ENCODE data around the gene RPL13A. TPM values are rescaled to one million over a fixed set of nuclear protein-coding genes. Genes with fewer than 3 reads are reported as not detected.

Gene RPL13A
- total RNA-seq: 2,122 and 2,841 TPM in 2 replicates

DNA sequence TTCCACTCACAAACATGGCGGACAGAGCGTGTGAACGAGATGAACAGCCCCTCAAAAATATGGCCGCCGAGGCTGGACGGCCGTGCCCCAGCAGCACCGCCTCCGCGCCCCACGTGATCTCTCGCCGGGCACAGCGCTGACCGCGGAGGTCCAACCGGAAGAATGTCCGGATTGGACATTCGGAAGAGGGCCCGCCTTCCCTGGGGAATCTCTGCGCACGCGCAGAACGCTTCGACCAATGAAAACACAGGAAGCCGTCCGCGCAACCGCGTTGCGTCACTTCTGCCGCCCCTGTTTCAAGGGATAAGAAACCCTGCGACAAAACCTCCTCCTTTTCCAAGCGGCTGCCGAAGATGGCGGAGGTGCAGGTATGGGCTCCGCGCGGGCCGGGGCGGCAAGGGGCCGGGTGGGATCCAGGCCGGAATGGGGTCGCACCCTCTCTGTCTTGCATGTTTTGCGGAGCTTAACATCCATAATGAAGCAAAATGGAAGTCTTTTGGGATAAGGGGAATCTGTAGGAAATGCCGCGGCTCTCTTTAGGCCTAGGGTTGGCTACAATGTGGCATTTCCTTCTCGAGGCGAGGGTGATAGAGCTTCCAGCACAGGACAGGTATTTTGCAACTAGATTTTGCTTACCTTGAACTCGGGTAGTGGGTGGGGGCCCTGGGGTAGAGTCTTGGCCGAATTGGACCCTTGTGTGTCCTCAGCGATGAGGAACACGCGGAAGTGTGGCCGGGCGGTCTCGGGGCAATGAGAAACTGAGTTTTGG, at the start of gene RPL13A:
Gene RPL13A (plus strand): TSS at position 332 of the 769 bp plus-strand sequence. CDS start 22 bp downstream, at position 354.

DNA sequence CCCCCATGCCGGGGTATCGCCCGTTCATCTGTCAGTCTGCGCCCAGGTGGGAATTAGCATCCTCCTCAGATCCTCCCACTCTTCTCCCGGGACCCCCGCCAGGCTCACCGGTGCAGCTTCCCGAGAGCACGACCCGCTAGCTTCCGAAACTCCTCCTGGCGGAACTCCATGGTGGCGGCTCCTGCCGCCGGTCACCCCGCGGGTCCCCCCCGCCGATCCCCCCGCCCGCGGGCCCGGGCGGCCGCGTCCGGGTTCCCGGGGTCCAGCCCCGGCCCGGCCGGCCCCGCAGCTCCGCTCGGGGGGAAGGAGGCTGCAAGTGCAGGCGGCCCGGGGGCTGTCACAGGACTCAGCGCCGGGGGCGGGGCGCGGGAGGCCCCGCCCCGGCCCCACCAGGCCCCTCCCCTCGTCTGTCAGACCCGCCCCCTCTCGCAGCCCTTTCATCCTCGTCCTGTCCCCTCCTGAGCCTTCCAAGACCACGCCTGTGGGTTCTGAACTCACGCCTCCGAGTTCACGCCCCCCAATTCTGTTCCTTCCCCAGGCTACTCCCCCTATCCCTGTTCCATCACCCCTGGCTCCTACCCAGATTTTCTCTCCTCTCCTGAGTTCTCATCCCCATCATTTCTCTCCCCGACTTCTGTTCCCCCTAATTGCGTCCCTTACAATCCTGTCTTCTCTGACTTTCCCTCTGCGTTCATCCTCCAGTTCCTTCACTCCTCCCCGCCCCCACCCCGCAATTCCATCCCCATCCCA, 46.0 kb upstream of the RPL13A start, which contains the start of gene SLC17A7:
Gene SLC17A7 (minus strand): TSS at position 318 of the 750 bp plus-strand sequence. CDS start 148 bp downstream, at position 170.

DNA sequence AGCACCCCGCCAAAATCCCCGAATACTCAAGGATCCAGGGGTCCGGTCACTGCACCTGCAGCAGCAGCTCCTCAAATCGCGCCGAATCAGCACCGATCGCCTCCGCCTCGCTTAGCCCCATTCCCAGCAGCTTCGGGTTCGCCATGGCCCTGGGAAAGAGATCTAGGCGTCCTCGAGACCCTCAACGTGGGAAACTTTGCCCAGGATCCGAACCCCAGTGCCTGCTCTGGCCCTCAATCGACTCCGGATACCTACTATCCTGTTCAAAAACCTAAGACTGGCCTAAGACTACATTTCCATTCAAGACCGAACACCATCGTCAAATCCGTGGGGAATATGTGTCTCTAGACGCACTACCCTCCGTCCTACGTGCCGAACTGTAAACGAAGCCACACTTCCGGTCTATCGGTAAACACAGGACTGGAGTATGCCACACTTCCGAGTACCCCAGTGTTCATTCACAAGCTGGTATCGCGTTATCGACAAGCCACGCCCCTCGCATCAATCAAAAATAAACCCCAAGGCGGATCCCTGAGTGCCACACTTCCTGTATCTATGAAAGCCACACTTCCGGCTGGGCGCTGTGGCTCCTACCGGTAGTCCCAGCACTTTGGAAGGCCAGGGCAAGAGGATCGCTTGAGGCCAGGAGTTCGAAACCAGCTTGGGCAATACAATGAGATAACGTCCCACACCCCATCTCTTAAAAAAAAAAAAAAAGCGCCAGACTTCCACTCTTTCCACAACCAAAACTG, 35.8 kb upstream of the RPL13A start, which contains the start of gene PIH1D1:
Gene PIH1D1 (minus strand): TSS at position 385 of the 752 bp plus-strand sequence. CDS start 240 bp downstream, at position 145.

DNA sequence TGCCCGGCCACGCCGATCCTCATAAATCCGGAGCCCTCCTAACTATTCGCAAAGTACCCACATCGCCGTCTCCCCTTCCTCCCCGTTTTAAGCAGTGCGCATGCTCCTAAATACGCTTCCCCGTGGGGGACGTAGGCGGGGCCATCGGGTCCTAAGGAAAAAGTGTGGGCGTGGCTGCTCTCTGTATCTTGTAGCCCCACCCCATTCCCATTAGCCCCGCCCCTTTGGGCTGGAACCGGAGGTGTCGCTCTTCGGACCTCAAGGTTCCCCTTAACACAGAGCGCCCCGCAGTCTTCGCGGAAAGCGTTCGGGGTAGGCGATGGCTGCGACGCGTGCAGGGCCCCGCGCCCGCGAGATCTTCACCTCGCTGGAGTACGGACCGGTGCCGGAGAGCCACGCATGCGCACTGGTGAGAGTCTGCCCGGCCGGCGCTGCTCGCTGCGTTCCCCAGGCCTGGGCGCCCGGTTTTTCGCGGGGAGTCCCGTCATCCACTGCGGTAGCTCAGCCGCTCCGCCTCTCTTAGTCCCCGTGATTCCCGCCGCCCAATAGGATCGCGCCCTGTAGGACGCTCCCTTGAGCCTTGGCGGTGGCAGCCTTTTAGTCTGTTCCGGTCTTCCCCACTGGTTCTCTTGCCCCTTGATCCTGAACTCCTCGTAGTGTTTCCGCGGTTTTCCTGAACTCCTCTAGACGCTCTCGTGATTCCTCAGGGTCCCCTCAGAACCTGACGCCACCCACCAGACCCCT, 34.2 kb upstream of the RPL13A start, which contains the start of gene ALDH16A1:
Gene ALDH16A1 (plus strand): TSS at position 213 of the 744 bp plus-strand sequence. CDS start 107 bp downstream, at position 320.

DNA sequence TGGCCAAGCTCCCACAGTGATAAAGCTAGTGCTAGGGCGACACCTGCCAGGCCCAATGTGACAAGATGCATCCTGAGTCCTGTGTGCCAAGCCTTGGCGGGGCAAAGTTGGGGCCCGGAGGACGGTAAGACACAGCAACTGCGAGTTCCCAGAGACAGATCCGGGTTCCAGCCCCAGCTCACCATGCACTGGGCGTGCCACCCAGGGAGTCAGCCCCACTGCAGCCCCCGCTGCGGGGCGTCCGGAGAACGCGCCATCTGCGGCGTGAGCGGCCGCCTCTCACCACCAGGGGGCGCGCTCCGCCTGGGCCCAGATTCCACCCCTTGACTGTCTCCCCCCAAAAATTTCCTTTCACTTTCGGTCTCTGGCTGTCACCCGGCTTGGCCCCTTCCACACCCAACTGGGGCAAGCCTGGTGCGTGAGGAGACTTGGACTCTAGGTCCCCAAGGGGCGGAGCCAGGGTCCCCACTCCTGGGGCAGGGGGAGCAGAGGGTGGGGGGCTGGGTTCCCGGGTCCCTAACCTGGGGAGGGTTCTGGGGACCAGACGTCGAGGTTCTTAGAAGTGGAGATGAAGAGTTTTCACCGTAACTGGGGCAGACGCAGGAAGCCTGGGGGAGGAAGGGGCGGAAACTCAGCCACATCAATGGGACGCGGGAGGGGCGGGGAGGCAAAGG, 13.4 kb upstream of the RPL13A start, which contains the start of gene FLT3LG:
Gene FLT3LG (plus strand): TSS at position 348 of the 674 bp plus-strand sequence. CDS start 425 bp downstream, outside the sequence.

Other genes starting within 250 kb of the RPL13A start
- gene SLC6A16, start 162.4 kb upstream of the RPL13A start, total RNA-seq: under 0.01 and 0.63 TPM in 2 replicates
- not detected in 2 replicates for gene CD37, start 152.2 kb upstream of the RPL13A start, total RNA-seq
- gene TEAD2, start 125.2 kb upstream of the RPL13A start, total RNA-seq: 35.9 and 51.0 TPM in 2 replicates
- gene DKKL1, start 123.7 kb upstream of the RPL13A start, total RNA-seq: 0.31 TPM in 1 of 2 replicates, not detected in the other
- not detected in 2 replicates for gene KASH5, start 99.4 kb upstream of the RPL13A start, total RNA-seq
- not detected in 2 replicates for gene PTH2, start 64.2 kb upstream of the RPL13A start, total RNA-seq
- not detected in 2 replicates for gene GFY, start 62.2 kb upstream of the RPL13A start, total RNA-seq
- gene SLC17A7, start 46.1 kb upstream of the RPL13A start, total RNA-seq: 0.16 and 0.19 TPM in 2 replicates
- gene PIH1D1, start 35.8 kb upstream of the RPL13A start, total RNA-seq: 110 and 142 TPM in 2 replicates
- gene ALDH16A1, start 34.4 kb upstream of the RPL13A start, total RNA-seq: 30.3 and 50.7 TPM in 2 replicates
- 1.3 and 2.0 TPM in 2 replicates for gene FLT3LG, start 13.4 kb upstream of the RPL13A start, total RNA-seq
- 2,665 and 3,458 TPM in 2 replicates for gene RPS11, start 8.8 kb downstream of the RPL13A start, total RNA-seq
- gene FCGRT, start 25.1 kb downstream of the RPL13A start, total RNA-seq: 60.9 and 92.8 TPM in 2 replicates
- gene RCN3, start 40.4 kb downstream of the RPL13A start, total RNA-seq: 10.5 and 15.2 TPM in 2 replicates
- gene NOSIP, start 92.9 kb downstream of the RPL13A start, total RNA-seq: 126 and 136 TPM in 2 replicates
- 2.6 and 3.7 TPM in 2 replicates for gene PRRG2, start 93.7 kb downstream of the RPL13A start, total RNA-seq
- 2.3 and 4.5 TPM in 2 replicates for gene PRR12, start 103.6 kb downstream of the RPL13A start, total RNA-seq
- gene RRAS, start 152.5 kb downstream of the RPL13A start, total RNA-seq: 22.3 and 30.3 TPM in 2 replicates
- gene SCAF1, start 154.6 kb downstream of the RPL13A start, total RNA-seq: 8.3 and 20.1 TPM in 2 replicates
- 65.2 and 71.7 TPM in 2 replicates for gene IRF3, start 178.2 kb downstream of the RPL13A start, total RNA-seq
- gene BCL2L12, start 178.3 kb downstream of the RPL13A start, total RNA-seq: 4.5 and 7.0 TPM in 2 replicates
- 400 and 451 TPM in 2 replicates for gene PRMT1, start 189.7 kb downstream of the RPL13A start, total RNA-seq
- gene ADM5, start 202.0 kb downstream of the RPL13A start, total RNA-seq: 0.63 and 3.2 TPM in 2 replicates
- gene CPT1C, start 203.5 kb downstream of the RPL13A start, total RNA-seq: 22.8 and 24.9 TPM in 2 replicates

All from bladder microvascular endothelial cell (primary cell).